Loucy (cell line): ENCODE results near the gene GPBP1.

Source experiments
- EZH2phosphoT487 ChIP-seq: fragments of 200-600 bp; IDR thresholded peaks from 2 replicates; pipeline ENCODE4 v1.6.1; 2018; ENCODE audit warnings: antibody characterized with exemption, mild to moderate bottlenecking, moderate library complexity, borderline replicate concordance
- TF ChIP-seq, protein P1 (sequence below): fragments of 200-600 bp; sonication (generic); conservative IDR thresholded peaks from 2 replicates; pipeline ENCODE4 v1.5.1; 2014; ENCODE audit warnings: mild to moderate bottlenecking, antibody characterized with exemption, low read length

DNA sequence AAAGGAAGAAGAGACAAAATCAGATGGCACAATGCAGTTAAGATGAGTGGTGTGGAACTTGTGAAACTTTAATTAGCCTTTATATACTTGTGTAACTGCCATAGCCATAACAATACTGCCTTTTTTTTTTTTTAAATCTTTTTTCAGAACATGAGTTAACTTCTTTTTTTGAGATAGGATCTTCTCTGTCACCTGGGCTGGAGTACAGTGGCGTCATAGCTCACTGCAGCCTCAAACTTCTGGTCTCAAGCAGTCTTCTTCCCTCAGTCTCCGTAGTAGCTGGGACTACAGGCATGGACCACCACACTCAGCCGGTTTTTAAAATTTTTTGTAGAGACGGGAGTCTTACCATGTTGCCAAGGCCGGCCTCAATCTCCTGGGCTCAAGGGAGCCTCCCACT lies 37.2 kb downstream of the GPBP1 start:
- TF ChIP-seq, protein P1, sequence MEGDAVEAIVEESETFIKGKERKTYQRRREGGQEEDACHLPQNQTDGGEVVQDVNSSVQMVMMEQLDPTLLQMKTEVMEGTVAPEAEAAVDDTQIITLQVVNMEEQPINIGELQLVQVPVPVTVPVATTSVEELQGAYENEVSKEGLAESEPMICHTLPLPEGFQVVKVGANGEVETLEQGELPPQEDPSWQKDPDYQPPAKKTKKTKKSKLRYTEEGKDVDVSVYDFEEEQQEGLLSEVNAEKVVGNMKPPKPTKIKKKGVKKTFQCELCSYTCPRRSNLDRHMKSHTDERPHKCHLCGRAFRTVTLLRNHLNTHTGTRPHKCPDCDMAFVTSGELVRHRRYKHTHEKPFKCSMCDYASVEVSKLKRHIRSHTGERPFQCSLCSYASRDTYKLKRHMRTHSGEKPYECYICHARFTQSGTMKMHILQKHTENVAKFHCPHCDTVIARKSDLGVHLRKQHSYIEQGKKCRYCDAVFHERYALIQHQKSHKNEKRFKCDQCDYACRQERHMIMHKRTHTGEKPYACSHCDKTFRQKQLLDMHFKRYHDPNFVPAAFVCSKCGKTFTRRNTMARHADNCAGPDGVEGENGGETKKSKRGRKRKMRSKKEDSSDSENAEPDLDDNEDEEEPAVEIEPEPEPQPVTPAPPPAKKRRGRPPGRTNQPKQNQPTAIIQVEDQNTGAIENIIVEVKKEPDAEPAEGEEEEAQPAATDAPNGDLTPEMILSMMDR, result no peak
- TF ChIP-seq EZH2phosphoT487, result no peak
